HepG2 (cell line): ENCODE data around the gene TBC1D20. TPM values are rescaled to one million over a fixed set of nuclear protein-coding genes. Genes with fewer than 3 reads are reported as not detected.
A peak's percentile ranks its signal among the peaks of the same experiment; 100 is the strongest.

ENCODE experiments used
- ATAC-seq: fragments of 200-7000 bp; cut with Tn5 transposase; 3 replicates; pipeline ENCODE4 v1.9.1; 2020; ENCODE audit warnings: mild to moderate bottlenecking, moderate library complexity
- BruUV-seq: library from RNA; stranded (reverse); fragments of 400-500 nt; replicated peaks from 2 replicates; lab custom pipeline; 2021; lab: Mats Ljungman, UMichigan
- CTCF ChIA-PET: fragments of 300-600 bp; formaldehyde crosslinking; extraction: SDS; loops from one replicate; lab custom pipeline; 2021; ENCODE audit warnings: low total read pairs, inconsistent platforms, low intra/inter-chr PET ratio; lab: Yijun Ruan, JAX
- POLR2A ChIA-PET: fragments of 350-600 bp; sonication (Branson Sonifier 250); formaldehyde crosslinking; loops from one replicate; lab custom pipeline; 2020; ENCODE audit warnings: antibody characterized with exemption, inconsistent platforms; lab: Yijun Ruan, JAX
- DNase-seq: peaks from one replicate; pipeline ENCODE4 v3.0.0-alpha.2; 2015; ENCODE audit warnings: low spot score
- FAIRE-seq: peaks from 3 replicates; lab custom pipeline; 2011; peaks lifted over from hg19 to GRCh38; lab: Jason Lieb, UNC
- H2AFZ ChIP-seq: one replicate; pipeline ENCODE4 v1.6.1; 2011; ENCODE audit warnings: low read length, inconsistent platforms
- H3K27ac ChIP-seq: fragments of 300-600 bp; 3 replicates; pipeline ENCODE4 v1.8.0; 2011; ENCODE audit warnings: mixed run types, mild to moderate bottlenecking, mixed read lengths, low read length, inconsistent platforms; ENCODE audit not compliant: insufficient read depth; ENCODE audit errors: extremely low read length
- H3K27me3 ChIP-seq, 2 experiments: fragments of 200-600 bp in 1 of 2; 2 replicates in 1 of 2; 3 replicates in 1 of 2; pipeline versions ENCODE4 v1.6.0 to v1.8.0; 2011; ENCODE audit warnings: low read length in 2 of 2, mild to moderate bottlenecking in 2 of 2, moderate library complexity in 2 of 2, inconsistent platforms in 1 of 2; ENCODE audit not compliant: insufficient read depth in 2 of 2, control insufficient read depth in 1 of 2
- H3K36me3 ChIP-seq, 2 experiments: fragments of 200-600 bp in 1 of 2; replicated peaks in 1 of 2; 2 replicates in 1 of 2; 3 replicates in 1 of 2; pipeline versions ENCODE4 v1.5.1 to v1.8.0; 2011; ENCODE audit warnings: low read length in 2 of 2, inconsistent platforms in 1 of 2; ENCODE audit not compliant: insufficient read depth in 2 of 2, control insufficient read depth in 1 of 2
- H3K4me1 ChIP-seq: 2 replicates; pipeline ENCODE4 v1.5.1; 2012; ENCODE audit warnings: low read length, inconsistent platforms; ENCODE audit not compliant: insufficient read depth
- H3K4me2 ChIP-seq: 2 replicates; pipeline ENCODE4 v1.6.0; 2011; ENCODE audit warnings: low read depth, low read length, inconsistent platforms
- H3K4me3 ChIP-seq, 3 experiments: fragments of 200-600 bp in 1 of 3; sonication (generic), shearing (Covaris generic) in 1 of 3; replicated peaks in 1 of 3; 2 replicates each; pipeline ENCODE4 v1.5.1; 2011 to 2016; ENCODE audit warnings: low read length in 3 of 3, inconsistent platforms in 2 of 3, low read depth in 2 of 3, mild to moderate bottlenecking in 2 of 3, control low read depth in 1 of 3, mixed read lengths in 1 of 3; ENCODE audit not compliant: insufficient read depth in 1 of 3
- H3K79me2 ChIP-seq: one replicate; pipeline ENCODE4 v1.6.1; 2011; ENCODE audit warnings: low read length, inconsistent platforms; ENCODE audit not compliant: insufficient read depth
- H3K9ac ChIP-seq: 2 replicates; pipeline ENCODE4 v1.6.0; 2011; ENCODE audit warnings: mild to moderate bottlenecking, low read depth, low read length, inconsistent platforms; ENCODE audit not compliant: insufficient read depth
- H3K9me3 ChIP-seq: 2 replicates; pipeline ENCODE4 v1.5.1; 2012; ENCODE audit warnings: mild to moderate bottlenecking, low read length
- H4K20me1 ChIP-seq: 2 replicates; pipeline ENCODE4 v1.6.0; 2011; ENCODE audit warnings: inconsistent platforms, mild to moderate bottlenecking, low read length, moderate library complexity; ENCODE audit not compliant: insufficient read depth
- MTA1 ChIP-seq: sonication (generic); formaldehyde crosslinking; IDR thresholded peaks from 2 replicates; pipeline ENCODE4 v1.4.0; 2020; ENCODE audit warnings: missing genetic modification reagents, mild to moderate bottlenecking, borderline replicate concordance
- POLR2A ChIP-seq, 2 experiments: IDR thresholded peaks; 2 replicates each; pipeline ENCODE4 v1.6.1; 2011; ENCODE audit warnings: low read depth in 2 of 2, low read length in 2 of 2, mild to moderate bottlenecking in 1 of 2, moderate library complexity in 1 of 2; ENCODE audit not compliant: insufficient read depth in 1 of 2
- SCMH1 ChIP-seq: sonication (generic); formaldehyde crosslinking; IDR thresholded peaks from 2 replicates; pipeline ENCODE4 v1.9.0; 2021; ENCODE audit warnings: missing genetic modification reagents, mild to moderate bottlenecking, borderline replicate concordance
- SOX6 ChIP-seq, 2 experiments: fragments of 450-650 bp in 1 of 2; sonication (generic) in 1 of 2; formaldehyde crosslinking in 1 of 2; IDR thresholded peaks; 2 replicates each; pipeline versions ENCODE4 v1.4.0 to v1.6.1; 2017 to 2020; ENCODE audit warnings: antibody characterized with exemption in 1 of 2, mild to moderate bottlenecking in 1 of 2, missing genetic modification reagents in 1 of 2
- SP5 ChIP-seq: IDR thresholded peaks from 2 replicates; pipeline ENCODE4 v1.6.1; 2016; ENCODE audit warnings: low read depth, borderline replicate concordance
- TCF7L2 ChIP-seq: IDR thresholded peaks from 2 replicates; pipeline ENCODE4 v1.6.1; 2011; ENCODE audit warnings: mild to moderate bottlenecking, low read depth, low read length, moderate library complexity
- ZNF101 ChIP-seq: sonication (generic); formaldehyde crosslinking; IDR thresholded peaks from 2 replicates; pipeline ENCODE4 v1.4.0; 2020; ENCODE audit warnings: mild to moderate bottlenecking, low read depth, missing genetic modification reagents, borderline replicate concordance
- ZNF619 ChIP-seq: sonication (generic); formaldehyde crosslinking; IDR thresholded peaks from 2 replicates; pipeline ENCODE4 v1.4.0; 2020; ENCODE audit warnings: mild to moderate bottlenecking, missing genetic modification reagents
- WGBS: methylation state at CpG from one replicate; pipeline ENCODE4 v1.1.6; 2017; ENCODE audit warnings: low lambda C conversion rate; 5-methylcytosine and 5-hydroxymethylcytosine counted together
- in situ Hi-C: cut with HindIII; loops from 2 replicates; pipeline ENCODE4 v1.10.0; 2017; ENCODE audit warnings: low pct_unique_long_range_greater_than_20kb; ENCODE audit not compliant: extremely low pct_ligation_motif_present
- intact Hi-C: fragments of 100-400 bp; cut with micrococcal nuclease; formaldehyde crosslinking; loops from one replicate; pipeline ENCODE4 v1.10.0; 2022; ENCODE audit not compliant: unreplicated experiment
- polyA plus RNA-seq, 8 experiments: library from polyadenylated mRNA; depleted of rRNA in 3 of 8; stranded (reverse) in 7 of 8; unstranded in 1 of 8; fragments of >200 nt; fragmentation: Illumina TruSeq in 4 of 8; extraction: Trizol in 4 of 8; gene quantifications; 2 replicates each; pipeline versions ENCODE4 v1.2.1 to v1.2.3, GENCODE V29; 2011 to 2016; ENCODE audit warnings: low read depth in 4 of 8, missing spikeins in 1 of 8, mixed read lengths in 1 of 8; ENCODE audit not compliant: insufficient read depth in 1 of 8
- total RNA-seq, 5 experiments: library from RNA; depleted of rRNA; stranded (reverse); fragments of >200 nt; fragmentation: Illumina TruSeq; extraction: Trizol; gene quantifications; 2 replicates each; pipeline ENCODE4 v1.2.3, GENCODE V29; 2016; ENCODE audit warnings: low read depth in 1 of 5
- TF ChIP-seq, protein P1 (sequence below): sonication (generic); formaldehyde crosslinking; IDR thresholded peaks from 2 replicates; pipeline ENCODE4 v1.4.0; 2020; ENCODE audit warnings: mild to moderate bottlenecking, missing genetic modification reagents
- TF ChIP-seq, protein P2 (sequence below): sonication (generic); formaldehyde crosslinking; IDR thresholded peaks from 2 replicates; pipeline ENCODE4 v1.4.0; 2020; ENCODE audit warnings: mild to moderate bottlenecking, missing genetic modification reagents
- TF ChIP-seq, protein P3 (sequence below): sonication (generic); formaldehyde crosslinking; IDR thresholded peaks from 2 replicates; pipeline ENCODE4 v1.5.0; 2020; ENCODE audit warnings: mild to moderate bottlenecking, missing genetic modification reagents, borderline replicate concordance

Gene TBC1D20
- total and polyA plus RNA-seq, 2 of the 13 experiments (the other 11 are each of a cell fraction or from before 2014, with no cell fraction given): 36.6 to 47.1 TPM

DNA sequence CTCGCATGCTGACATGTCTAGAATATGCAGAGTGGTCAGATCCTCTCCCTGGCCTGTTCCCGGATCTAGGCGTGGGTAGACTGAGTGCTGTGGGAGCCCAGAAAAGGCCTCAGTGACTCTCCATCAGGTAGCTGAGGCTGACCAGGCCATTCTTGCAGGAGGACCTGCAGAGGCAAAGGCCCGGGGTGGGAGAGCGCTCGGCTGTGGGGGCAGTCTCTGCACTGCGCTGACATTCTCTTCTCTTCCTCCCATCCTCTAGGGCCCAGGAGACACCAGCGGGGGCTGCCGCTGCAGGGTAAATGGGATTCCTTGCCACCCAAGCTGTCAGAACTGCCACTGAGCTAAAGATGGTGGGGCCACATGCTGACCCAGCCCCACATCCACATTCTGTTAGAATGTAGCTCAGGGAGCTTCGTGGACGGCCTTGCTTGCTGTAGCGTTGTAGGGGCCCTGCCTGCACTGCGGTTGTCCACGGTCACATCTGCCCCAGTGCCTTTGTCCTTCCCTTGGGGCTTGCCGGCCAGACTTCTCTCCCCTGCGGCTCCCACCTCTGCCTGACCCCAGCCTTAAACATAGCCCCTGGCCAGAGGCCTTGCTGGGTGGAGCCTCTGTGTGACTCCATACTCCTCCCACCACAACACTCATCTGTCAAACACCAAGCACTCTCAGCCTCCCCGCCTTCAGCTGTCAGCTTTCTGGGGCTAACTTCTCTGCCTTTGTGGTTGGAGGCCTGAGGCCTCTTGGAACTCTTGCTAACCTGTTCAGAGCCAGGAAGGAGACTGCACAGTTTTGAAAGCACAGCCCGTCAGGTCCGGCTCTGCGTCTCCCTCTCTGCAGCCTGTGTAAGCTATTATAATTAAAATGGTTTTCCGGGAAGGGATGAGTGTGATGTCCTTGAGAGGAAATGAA, 32.0 kb downstream of the TBC1D20 start (continued):
- TF ChIP-seq TCF7L2: no peak
- TF ChIP-seq, protein P1, sequence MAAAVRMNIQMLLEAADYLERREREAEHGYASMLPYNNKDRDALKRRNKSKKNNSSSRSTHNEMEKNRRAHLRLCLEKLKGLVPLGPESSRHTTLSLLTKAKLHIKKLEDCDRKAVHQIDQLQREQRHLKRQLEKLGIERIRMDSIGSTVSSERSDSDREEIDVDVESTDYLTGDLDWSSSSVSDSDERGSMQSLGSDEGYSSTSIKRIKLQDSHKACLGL: 0 out of 2 replicates have a peak, but pooled peaks have one; percentile 5
- 0 out of 2 replicates have a peak, but pooled peaks have one; percentile 23 for TF ChIP-seq MTA1 (CRISPR knock-in tag)
- TF ChIP-seq SOX6 (IDR thresholded peaks at IDR 0.05): no peak
- TF ChIP-seq SOX6 (CRISPR knock-in tag; IDR thresholded peaks at IDR 0.05): 0 out of 2 replicates have a peak, but pooled peaks have one; percentile 21

DNA sequence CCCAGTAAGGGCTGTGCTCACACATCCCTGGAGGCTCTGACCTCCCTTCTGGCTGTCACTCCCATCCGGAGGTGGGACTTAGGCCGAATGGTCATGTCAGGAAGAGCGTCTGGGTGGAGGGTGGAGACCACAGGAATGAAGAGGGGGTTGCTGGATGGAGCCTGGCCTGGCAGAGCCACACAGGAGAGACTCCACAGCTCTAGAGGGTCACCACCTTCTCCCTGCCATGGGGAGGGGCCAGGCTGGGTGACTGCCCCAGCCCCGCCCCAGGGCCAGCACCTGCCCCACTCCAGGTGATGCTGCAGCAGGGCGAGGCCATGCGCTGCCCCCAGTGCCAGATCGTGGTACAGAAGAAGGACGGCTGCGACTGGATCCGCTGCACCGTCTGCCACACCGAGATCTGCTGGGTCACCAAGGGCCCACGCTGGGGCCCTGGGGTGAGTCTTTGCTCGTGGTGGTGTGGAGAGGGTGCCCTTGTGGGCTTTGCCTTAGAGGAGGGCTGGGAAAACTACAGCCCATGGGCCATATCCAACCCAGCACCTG, 33.6 kb downstream of the TBC1D20 start:
- CTCF ChIA-PET: interaction anchor here (1.1 kb wide), 1 partner anchor 75 kb away, joined by 3 read pairs; no protein-coding TSS in a partner anchor
- Histone ChIP-seq H3K4me2 (no peak overlapping the region), H4K20me1 (no peaks in the 10 kb centered on the region), H2AFZ (no peak overlapping the region), H3K4me3 (no peak overlapping the region), H3K27ac (no peak overlapping the region), H3K9me3 (no peaks in the 10 kb centered on the region), H3K4me1 (no peaks in the 10 kb centered on the region), H3K36me3 (peaks cover 35 to 61% of the 10 kb centered on the region in 2 experiments), H3K9ac (no peak overlapping the region), H3K79me2 (no peaks in the 10 kb centered on the region), H3K27me3 (no peaks in the 10 kb centered on the region)
- in situ Hi-C loops: no loop called here
- DNase-seq: no peak
- FAIRE-seq: no peak
- peak; percentile 1; the same call in 2 of the 3 replicates for ATAC-seq
- BruUV-seq: no TSS peak
- POLR2A ChIA-PET: interaction anchor here (1.1 to 3.3 kb wide), 5 partner anchors 21 to 66 kb away, joined by 3 to 18 read pairs (median 10); partner anchors contain the start of gene RBCK1
- intact Hi-C loops: no loop called here
- 92% methylated on average over 14 of the region's 14 CpGs for WGBS
- TF ChIP-seq SCMH1 (CRISPR knock-in tag) (no peak), ZNF101 (no peak), ZNF619 (CRISPR knock-in tag) (no peak), POLR2A (IDR thresholded peaks at IDR 0.05; ENCODE audit: insufficient read depth in 1 of 2, low read depth in 2 of 2, low read length in 2 of 2) (0 out of 4 replicates have a peak, but pooled peaks of 1 of the 2 experiments have one; percentile 27), SP5 (CRISPR knock-in tag) (no peak)
- TF ChIP-seq, protein P2, sequence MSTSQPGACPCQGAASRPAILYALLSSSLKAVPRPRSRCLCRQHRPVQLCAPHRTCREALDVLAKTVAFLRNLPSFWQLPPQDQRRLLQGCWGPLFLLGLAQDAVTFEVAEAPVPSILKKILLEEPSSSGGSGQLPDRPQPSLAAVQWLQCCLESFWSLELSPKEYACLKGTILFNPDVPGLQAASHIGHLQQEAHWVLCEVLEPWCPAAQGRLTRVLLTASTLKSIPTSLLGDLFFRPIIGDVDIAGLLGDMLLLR (CRISPR knock-in tag): no peak
- TF ChIP-seq, protein P3, sequence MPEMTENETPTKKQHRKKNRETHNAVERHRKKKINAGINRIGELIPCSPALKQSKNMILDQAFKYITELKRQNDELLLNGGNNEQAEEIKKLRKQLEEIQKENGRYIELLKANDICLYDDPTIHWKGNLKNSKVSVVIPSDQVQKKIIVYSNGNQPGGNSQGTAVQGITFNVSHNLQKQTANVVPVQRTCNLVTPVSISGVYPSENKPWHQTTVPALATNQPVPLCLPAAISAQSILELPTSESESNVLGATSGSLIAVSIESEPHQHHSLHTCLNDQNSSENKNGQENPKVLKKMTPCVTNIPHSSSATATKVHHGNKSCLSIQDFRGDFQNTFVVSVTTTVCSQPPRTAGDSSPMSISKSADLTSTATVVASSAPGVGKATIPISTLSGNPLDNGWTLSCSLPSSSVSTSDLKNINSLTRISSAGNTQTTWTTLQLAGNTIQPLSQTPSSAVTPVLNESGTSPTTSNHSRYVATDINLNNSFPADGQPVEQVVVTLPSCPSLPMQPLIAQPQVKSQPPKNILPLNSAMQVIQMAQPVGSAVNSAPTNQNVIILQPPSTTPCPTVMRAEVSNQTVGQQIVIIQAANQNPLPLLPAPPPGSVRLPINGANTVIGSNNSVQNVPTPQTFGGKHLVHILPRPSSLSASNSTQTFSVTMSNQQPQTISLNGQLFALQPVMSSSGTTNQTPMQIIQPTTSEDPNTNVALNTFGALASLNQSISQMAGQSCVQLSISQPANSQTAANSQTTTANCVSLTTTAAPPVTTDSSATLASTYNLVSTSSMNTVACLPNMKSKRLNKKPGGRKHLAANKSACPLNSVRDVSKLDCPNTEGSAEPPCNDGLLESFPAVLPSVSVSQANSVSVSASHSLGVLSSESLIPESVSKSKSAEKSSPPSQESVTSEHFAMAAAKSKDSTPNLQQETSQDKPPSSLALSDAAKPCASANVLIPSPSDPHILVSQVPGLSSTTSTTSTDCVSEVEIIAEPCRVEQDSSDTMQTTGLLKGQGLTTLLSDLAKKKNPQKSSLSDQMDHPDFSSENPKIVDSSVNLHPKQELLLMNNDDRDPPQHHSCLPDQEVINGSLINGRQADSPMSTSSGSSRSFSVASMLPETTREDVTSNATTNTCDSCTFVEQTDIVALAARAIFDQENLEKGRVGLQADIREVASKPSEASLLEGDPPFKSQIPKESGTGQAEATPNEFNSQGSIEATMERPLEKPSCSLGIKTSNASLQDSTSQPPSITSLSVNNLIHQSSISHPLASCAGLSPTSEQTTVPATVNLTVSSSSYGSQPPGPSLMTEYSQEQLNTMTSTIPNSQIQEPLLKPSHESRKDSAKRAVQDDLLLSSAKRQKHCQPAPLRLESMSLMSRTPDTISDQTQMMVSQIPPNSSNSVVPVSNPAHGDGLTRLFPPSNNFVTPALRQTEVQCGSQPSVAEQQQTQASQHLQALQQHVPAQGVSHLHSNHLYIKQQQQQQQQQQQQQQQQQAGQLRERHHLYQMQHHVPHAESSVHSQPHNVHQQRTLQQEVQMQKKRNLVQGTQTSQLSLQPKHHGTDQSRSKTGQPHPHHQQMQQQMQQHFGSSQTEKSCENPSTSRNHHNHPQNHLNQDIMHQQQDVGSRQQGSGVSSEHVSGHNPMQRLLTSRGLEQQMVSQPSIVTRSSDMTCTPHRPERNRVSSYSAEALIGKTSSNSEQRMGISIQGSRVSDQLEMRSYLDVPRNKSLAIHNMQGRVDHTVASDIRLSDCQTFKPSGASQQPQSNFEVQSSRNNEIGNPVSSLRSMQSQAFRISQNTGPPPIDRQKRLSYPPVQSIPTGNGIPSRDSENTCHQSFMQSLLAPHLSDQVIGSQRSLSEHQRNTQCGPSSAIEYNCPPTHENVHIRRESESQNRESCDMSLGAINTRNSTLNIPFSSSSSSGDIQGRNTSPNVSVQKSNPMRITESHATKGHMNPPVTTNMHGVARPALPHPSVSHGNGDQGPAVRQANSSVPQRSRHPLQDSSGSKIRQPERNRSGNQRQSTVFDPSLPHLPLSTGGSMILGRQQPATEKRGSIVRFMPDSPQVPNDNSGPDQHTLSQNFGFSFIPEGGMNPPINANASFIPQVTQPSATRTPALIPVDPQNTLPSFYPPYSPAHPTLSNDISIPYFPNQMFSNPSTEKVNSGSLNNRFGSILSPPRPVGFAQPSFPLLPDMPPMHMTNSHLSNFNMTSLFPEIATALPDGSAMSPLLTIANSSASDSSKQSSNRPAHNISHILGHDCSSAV (CRISPR knock-in tag): no peak
